Measurements from ENCODE around the gene AK1.
A peak's percentile ranks its signal among the peaks of the same experiment; 100 is the strongest.
"Not testable (repeated sequence)": the region's sequence is repeated elsewhere in the genome, so short reads cannot be mapped to it uniquely, and the experiment has no call there.

The AK1 gene

GRCh38 chr9:127848756-127849504 lies 28.5 kb downstream of the AK1 start:
- ATAC-seq, result no peak
- no peak for DNase-seq

- DNase-seq (no peak), ATAC-seq (no peak)
Measured at GRCh38 chr9:127847833-127848755, 29.4 kb downstream of the AK1 start.

GRCh38 chr9:127847178-127847510 lies 30.3 kb downstream of the AK1 start:
- DNase-seq (no peak), ATAC-seq (no peak)

- no peak for ATAC-seq
- no peak for DNase-seq
Measured at GRCh38 chr9:127846443-127847177, 30.9 kb downstream of the AK1 start.

- not testable (repeated sequence) for DNase-seq, ATAC-seq
Measured at GRCh38 chr9:127845619-127846018, 31.9 kb downstream of the AK1 start.

GRCh38 chr9:127844821-127845359 lies 32.6 kb downstream of the AK1 start:
- no peak for DNase-seq
- no peak for ATAC-seq

- no peak for ATAC-seq
- DNase-seq, result no peak
Measured at GRCh38 chr9:127841087-127841835, 36.2 kb downstream of the AK1 start.

- no peak for ATAC-seq
Measured at GRCh38 chr9:127838375-127839078, 38.9 kb downstream of the AK1 start.

GRCh38 chr9:127837346-127837745 lies 40.1 kb downstream of the AK1 start:
- DNase-seq (no peak), ATAC-seq (no peak)

More at GRCh38 chr9:127838375-127839078, 38.9 kb downstream of the AK1 start:
- DNase-seq, result no peak

GRCh38 chr9:127836561-127836960 lies 40.9 kb downstream of the AK1 start:
- not testable (repeated sequence) for DNase-seq, ATAC-seq

- DNase-seq, result peak; percentile 63
- ATAC-seq, result peak; percentile 66
Measured at GRCh38 chr9:127835991-127836516, 41.4 kb downstream of the AK1 start.

GRCh38 chr9:127833555-127833954 lies 43.9 kb downstream of the AK1 start:
- no peak for ATAC-seq
- no peak for DNase-seq

- no peak for ATAC-seq
- no peak for DNase-seq
Measured at GRCh38 chr9:127832248-127832647, 45.2 kb downstream of the AK1 start.

GRCh38 chr9:127829205-127829906 lies 48.1 kb downstream of the AK1 start:
- ATAC-seq (no peak), DNase-seq (no peak)

- ATAC-seq, result no peak
- DNase-seq, result no peak
Measured at GRCh38 chr9:127828262-127829031, 49.0 kb downstream of the AK1 start.

- DNase-seq (no peak), ATAC-seq (no peak)
Measured at GRCh38 chr9:127826253-127826913, 51.1 kb downstream of the AK1 start.

- no peak for DNase-seq
- no peak for ATAC-seq
Measured at GRCh38 chr9:127825319-127826051, 52.0 kb downstream of the AK1 start.

GRCh38 chr9:127822108-127822507 lies 55.4 kb downstream of the AK1 start:
- no peak for DNase-seq
- no peak for ATAC-seq
